Vagina (tissue), 2 donors: ENCODE results near the gene TMEM81.

ENCODE experiments used
- POLR2A ChIP-seq, 2 donors: fragments of 450-650 bp; IDR thresholded peaks; one replicate each; pipeline ENCODE4 v1.6.1; 2017; ENCODE audit warnings: antibody characterized with exemption in 2 of 2, mild to moderate bottlenecking in 2 of 2, moderate library complexity in 2 of 2
- TF ChIP-seq, protein P1 (sequence below), 3 experiments: fragments of 450-650 bp in 2 of 3; fragments of 200-600 bp in 1 of 3; sonication (generic) in 1 of 3; IDR thresholded peaks; one replicate each; pipeline ENCODE4 v1.5.1; 2017 to 2019; ENCODE audit warnings: antibody characterized with exemption in 3 of 3, mild to moderate bottlenecking in 2 of 3, moderate library complexity in 2 of 3

DNA sequence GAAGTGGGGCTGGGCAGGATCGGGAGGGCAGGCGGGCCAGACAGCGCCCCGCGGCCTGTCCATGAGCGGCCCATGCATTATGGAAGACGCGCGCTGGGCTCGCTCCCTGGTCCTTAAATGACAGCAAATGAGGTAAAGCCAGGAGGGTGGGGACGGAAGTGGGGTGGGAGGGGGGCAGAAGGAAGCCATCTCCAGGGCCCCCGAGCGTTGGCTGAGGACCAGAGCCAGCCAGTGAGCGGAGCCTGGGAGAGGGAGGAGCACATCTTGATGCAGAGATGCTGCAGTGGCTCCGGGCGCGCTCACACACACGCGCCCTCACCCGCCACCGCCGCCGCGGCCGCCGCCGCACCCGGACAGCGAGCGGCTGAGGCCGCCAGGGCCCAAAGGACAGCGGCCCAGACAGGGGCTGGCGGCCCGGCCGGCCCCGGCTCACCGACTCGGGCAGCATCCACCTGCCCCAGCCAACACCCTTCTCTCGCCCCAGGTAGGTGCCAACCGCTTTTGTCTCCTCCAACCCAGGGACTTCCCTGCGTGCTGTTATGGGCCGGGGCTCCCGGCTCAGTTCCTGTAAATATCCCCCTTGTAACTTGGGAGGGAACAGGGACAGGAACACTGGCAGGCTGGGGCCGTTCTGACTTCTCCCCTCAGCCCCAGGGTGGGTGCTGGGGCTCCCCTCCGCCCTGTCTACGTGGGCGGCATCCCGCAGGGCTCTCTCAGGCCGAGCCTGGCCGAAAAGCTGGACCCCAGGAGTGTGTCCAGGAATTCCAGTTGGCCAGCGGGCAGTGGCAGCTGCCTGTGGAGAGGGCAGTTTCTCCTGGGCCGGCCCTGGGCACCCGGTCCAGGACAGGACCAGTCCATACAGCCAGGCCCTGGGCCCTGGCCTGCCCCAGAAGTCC lies 41.1 kb downstream of the TMEM81 start, which contains the start of gene CNTN2:
- TF ChIP-seq, protein P1, sequence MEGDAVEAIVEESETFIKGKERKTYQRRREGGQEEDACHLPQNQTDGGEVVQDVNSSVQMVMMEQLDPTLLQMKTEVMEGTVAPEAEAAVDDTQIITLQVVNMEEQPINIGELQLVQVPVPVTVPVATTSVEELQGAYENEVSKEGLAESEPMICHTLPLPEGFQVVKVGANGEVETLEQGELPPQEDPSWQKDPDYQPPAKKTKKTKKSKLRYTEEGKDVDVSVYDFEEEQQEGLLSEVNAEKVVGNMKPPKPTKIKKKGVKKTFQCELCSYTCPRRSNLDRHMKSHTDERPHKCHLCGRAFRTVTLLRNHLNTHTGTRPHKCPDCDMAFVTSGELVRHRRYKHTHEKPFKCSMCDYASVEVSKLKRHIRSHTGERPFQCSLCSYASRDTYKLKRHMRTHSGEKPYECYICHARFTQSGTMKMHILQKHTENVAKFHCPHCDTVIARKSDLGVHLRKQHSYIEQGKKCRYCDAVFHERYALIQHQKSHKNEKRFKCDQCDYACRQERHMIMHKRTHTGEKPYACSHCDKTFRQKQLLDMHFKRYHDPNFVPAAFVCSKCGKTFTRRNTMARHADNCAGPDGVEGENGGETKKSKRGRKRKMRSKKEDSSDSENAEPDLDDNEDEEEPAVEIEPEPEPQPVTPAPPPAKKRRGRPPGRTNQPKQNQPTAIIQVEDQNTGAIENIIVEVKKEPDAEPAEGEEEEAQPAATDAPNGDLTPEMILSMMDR (IDR thresholded peaks at IDR 0.05), result no peak
- TF ChIP-seq POLR2A (IDR thresholded peaks at IDR 0.05), result no peak
